ENCODE measurements around the gene QRFPR.
A peak's percentile ranks its signal among the peaks of the same experiment; 100 is the strongest.
"Not testable (repeated sequence)": the region's sequence is repeated elsewhere in the genome, so short reads cannot be mapped to it uniquely, and the experiment has no call there.

QRFPR gene

DNA sequence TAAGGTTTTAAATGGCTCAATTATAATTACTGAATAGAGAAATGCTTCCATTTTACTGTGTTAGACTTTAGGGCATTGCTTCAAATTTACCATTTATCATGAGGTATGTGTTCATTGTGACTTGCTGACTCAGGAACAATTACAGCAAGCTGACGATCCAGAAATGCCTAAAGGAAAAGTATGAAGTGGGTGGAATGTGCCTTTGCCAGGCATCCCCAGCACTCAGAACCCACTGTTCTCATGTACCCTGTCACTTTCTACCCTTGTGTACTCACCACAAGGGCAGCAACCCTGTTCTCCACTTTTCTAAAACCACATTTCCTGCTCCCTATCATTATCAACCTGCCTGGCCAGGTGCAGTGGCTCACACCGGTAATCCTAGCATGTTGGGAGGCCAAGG is 41.5 kb downstream of the QRFPR start:
- FAIRE-seq, result no peak

DNA sequence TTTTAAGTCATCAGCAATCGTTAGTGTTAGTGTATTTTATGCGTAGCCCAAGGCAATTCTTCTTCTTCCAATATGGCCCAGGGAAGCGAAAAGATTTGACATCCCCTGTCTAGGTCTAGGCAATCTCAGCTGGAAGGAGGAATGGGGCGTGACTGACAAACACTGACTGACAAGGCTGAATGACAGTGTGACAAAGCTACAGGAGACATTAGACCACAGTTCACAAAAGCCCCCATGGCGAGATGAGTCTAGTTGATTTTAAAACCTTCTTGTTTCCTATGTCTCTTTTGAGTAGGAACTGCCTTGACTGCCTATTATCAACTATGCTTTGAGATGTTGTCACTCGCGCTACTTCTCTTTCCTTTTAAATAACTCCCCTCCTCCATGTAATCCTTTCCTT is 42.3 kb downstream of the QRFPR start:
- FAIRE-seq, result no peak

DNA sequence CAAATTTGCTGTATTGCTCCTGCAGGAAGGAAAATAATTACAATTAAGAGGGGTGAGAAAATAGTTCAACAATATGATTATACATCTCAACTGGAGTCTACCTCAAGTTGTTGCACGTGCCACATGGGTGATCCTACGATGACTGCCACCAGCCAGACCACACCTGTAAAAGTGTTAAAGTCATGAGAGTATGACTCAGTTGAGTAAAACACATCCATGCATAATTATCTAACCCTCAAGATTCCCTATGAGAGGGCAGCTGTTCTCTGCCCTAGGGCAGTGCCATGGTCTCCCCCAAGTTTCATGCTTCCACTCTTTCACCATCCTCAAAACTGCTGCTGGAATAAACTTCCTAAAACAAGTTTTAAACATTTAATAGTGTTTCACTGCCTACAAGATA is 44.1 kb downstream of the QRFPR start:
- FAIRE-seq, result no peak

DNA sequence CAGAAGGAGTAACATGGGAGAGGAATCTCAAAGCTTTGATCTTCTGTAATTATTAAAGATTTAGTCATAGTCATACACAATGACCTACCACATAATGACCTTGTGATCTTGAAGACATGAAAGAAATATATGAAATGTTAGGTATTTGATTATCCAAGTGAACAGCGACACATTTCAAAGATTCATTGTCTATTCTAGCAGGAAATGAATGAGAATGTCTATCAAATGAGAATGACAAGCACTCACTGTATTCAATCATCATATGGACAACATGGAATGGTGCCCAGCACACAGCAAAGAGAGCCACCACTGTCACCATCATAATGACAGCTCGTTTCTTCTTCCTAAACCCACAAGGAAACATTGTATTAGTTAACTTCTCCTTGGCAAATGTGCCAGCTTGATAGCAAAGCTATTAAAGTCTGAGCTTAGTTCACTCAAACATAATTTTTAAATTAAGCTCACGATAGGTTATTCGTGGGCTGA is 50.6 kb downstream of the QRFPR start:
- no peak for FAIRE-seq

DNA sequence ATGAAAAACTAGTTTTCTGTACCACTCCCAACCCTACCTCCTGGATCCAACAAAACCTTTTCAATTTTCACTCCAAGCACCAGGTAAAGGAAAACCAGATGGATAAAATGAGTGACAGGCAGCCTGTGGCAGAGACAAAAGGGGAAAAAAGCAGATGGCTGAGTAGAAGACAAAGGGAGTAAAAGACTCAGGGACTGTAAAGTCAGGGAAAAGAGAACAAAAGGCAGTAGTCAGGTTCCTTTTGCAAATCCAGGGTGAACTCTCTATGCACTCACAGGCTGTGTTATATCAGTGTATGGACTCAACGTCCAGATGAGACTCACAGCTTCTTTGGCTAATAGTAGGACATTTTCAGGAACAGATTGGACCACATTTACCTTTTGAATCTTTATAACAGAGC is 54.2 kb downstream of the QRFPR start:
- no peak for FAIRE-seq

DNA sequence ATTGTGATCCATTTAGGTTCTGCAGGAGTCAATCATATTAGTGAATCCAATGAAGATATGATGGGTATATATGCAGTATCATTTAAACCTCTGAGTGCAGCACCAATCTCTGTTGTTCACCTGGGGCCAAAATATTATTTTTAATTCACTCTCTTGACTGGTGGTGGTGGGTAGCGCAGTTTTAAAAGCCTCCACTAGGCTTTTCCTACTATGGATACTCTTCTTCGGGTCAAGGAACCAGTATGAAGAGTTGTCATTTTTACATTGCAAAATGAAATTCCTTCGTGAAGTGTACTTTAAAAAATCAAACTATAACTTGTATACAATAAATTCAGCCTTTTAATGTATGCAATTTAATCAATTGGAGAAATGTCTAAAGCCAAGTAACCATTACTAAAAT is 56.5 kb downstream of the QRFPR start:
- no peak for FAIRE-seq

DNA sequence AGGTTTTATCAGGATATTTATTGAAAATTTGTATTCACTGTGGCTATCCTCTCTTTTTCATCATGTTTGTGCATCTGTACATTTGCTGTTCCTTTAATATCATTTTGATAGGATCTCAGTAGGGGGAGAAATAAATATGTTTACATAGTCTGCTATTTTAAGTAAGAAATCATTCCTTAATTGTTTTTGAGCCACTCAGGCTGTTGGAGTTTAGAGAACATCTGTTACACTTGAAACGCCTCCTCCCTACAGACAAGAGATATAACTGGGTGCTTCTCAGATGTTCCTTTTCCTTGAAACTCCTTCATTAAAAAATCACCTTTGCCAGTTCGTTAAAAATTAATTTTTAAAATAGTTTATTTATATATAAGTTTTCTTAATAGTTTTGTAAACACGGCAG is 59.4 kb downstream of the QRFPR start:
- FAIRE-seq, result peak; percentile 84

DNA sequence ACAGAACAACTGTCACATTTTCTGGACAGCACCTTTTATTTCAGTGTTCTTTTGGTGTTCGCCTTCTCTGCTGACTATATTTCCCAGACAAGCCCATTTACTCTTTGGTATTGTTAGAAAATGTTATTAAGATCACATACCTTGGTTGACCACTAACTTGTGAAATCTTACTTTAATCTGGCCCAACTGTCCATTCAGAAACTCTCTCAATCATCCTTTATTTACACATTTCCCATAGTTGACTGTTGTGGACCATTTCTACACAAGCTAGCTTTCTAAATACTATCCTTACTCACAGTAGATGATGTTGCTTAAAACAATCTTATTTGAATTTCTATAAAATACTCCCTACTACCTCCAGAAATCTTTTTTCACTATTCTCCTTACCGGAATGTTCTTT is 64.7 kb downstream of the QRFPR start:
- FAIRE-seq, result no peak

DNA sequence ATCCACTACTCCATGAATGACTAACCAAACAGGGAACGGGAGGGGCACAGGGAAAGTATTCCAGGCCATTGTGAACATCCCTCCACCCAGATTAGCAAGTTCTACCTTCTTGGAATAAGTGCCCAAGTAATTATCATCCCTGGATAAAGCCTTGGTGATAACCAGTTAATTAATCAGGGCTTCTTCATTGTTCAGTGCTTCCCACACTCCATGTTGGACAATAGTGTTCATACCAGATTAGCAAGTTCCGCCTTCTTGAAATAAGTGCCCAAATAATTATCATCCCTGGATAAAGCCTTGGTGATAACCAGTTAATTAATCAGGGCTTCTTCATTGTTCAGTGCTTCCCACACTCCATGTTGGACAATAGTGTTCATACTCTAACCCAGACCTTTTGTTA is 67.4 kb downstream of the QRFPR start:
- not testable (repeated sequence) for FAIRE-seq

DNA sequence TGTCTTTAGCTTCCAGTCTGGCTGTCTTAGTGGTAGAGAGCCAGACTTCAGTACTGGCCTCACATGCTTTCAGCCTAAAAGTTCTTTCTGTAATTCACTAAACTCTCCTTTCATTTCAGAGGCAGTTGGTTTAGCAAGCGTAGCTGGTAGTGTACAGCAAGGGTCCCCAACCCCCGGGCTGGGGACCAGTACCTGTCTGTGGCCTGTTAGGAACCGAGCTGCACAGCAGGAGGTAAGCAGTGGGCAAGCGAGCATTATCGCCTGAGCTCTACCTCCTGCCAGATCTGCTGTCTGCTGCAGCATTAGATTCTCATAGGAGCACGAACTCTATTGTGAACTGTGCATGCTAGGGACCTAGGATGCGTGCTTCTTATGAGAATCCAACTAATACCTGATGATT is 72.0 kb downstream of the QRFPR start:
- no peak for FAIRE-seq

DNA sequence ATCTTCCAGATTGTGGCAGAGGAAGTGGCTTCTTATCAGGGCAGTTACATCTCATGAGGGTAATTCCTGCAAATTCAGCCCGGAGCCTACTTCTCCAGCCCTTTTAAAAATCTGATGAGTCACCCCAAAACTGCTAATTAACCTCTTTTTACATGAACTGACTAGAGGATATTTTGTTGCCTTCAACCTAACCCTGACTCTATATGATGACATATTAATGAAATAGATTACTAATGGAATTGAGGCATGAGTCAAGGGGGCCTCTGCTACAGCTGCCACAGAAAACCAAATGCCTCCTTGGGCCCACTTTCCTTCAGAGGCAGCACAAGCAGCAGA is 72.5 kb downstream of the QRFPR start:
- FAIRE-seq, result no peak

DNA sequence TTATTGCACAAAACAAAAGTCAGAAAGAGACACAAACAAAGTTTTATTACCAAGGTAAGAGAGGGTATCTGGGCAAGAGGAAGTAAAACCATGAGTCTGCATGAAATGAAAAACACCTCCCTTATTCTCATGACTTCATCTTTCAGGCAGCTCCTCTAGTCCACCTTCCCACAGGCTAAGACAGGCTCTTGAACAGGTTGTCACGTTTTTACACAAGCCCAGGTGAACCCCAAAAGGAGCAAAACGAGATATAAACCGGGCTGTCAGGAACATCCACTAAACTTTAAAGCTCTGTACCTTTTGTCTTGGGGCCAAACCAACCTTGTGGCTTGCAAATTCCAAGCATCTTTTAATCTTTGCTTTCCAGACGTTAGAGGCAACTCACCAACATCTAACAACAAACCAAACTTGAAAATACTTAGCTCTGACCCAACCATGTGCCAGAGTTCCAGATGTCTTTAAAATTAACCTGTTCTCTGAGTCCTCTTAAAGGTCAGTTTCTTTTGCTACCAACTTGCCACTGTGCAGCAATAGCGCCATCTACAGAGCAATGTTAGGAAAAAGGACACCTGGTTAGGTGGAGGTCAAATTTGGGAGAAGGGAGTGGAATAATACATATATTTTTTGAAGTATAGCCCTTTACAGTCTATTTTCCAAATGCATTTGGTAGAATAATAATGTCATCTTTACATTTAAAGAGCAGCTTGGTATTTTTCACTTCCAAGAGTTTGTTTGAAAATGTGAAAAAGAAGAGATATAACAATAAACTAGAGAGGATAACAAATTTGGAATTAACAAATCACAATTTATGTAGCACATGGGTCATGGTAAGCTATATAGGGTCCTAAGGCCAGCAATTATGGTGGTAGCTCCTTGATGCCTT is 73.1 kb downstream of the QRFPR start:
- no peak for FAIRE-seq

DNA sequence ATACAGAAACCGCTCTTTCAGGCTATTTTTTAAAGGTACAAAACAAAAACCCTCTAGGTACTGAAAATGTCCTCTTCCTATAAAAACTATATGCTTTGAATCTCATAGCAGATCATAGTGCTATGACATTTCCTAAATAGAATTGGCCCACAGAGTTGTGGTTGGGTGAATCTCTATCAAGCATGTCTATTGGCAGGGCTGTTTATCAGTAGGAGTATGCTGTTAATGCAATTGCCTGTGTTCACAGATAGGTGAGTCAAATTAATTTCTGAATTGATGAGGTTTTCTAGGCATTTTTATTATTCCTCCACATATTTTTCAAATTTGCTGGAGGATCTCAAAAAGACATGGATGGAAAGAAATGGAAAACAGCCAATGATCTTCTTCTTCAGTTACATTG is 73.9 kb downstream of the QRFPR start:
- FAIRE-seq, result no peak

DNA sequence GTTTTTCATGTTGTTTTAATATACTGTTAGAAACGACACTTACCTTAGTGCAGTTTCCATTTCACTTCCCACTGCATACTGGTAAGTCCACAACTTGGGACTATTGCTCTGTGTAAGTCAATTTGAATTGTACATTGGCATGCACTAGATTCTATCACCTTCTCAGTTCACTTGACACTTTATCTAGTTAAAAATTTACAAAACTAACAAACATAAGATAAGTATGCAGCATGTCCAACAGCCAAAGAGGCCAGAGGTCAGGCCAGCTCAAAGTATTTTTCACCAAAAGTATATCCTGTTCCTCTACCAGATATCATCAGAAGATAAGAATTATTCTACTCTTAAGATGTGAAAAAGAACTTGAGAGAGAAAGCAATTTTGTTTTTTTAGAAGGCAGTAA is 75.9 kb downstream of the QRFPR start:
- no peak for FAIRE-seq

DNA sequence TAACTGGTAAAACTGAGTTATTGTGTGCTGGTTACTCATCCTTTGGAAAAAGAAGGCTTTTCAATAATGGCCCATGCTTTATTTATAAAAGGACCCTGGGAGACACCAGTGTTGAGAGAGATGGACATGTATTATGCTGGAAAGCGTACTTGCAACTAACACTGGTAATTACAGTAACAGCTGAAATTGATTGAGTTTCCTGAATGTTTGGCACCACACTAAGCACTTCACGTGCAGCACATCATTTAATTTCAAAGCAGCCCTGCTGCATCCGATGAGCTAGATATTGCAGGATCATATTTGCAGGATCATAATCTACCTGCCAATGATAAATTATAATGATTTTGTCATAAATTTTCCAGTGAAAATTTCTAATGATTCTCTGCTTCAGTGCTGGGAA is 81.5 kb downstream of the QRFPR start:
- no peak for FAIRE-seq

DNA sequence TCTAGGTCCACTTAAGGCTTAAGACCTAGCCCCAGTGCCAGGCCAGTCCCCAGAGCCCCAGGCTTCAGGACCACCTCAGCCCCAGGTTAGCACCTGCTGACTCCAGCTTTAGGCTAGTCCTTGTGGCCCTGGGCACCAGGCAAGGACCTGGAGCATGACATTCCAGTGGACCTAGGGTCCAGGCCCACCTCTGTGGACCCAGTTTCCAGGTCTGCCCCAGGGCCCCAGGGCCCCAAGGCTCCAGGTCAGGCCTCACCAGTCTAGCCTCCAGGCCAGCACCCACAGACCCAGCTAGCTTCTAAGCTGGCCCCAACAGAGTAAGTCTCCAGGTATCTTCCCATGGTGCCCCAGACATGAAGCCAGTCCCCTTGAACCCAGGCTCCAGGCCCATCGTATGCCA is 97.5 kb downstream of the QRFPR start:
- FAIRE-seq, result no peak

DNA sequence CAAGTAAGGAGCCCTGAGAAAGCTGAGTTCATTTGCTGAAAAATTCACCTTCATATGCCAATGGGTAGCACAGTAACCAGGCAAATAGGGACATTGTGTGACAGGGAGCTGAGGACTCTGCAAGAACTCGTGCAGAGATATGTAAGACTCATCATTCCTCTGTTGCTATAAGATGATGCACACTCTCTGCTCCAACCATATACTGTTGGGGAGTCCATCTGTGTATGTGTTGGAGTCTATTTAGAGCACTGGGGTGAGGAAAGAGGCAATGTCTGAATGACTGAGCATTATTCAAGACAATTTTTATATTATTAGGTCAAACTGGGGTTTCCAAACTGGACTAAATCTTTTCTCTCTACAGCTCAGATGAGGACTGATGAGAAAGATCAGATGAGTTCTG is 100.4 kb downstream of the QRFPR start:
- no peak for FAIRE-seq

DNA sequence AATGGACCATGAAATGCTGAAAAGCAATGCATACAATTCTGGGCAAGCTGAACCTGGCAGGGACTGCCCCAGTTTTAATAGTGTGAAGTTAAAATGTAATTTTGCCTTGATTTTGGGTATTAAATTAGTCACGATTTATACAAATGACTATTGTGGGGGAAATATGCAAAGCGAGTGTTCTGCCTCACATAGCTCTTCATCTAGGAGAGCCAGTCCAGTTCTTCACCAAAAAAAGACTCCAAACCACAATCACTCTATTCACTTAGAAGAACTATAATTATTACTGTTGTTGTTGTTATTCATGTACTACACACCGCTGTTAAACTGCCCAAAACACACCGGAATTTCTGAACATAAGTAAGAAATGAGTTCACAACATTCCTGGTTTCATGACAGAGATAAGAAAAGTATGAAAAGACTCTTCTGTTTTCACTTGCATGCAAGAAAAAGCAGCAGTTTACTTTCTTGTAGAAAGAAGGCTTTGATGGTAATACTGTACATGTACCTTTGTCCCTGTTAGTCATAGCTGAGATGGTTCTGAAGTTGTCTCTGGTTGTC is 101.9 kb downstream of the QRFPR start:
- no peak for FAIRE-seq

All from endometrium (tissue), 2 donors.